Mesendoderm (in vitro differentiated cells): Measurements from ENCODE around the gene MRNIP.
A peak's percentile ranks its signal among the peaks of the same experiment; 100 is the strongest.

Experiments
- DNase-seq: peaks from one replicate; pipeline ENCODE4 v3.0.0; 2013
- H2AK5ac ChIP-seq: 2 replicates; pipeline ENCODE4 v1.6.1; 2013; ENCODE audit warnings: low read length, inconsistent platforms
- H2BK120ac ChIP-seq: 2 replicates; pipeline ENCODE4 v1.6.1; 2013; ENCODE audit warnings: low read depth, mild to moderate bottlenecking, low read length, moderate library complexity, mixed read lengths
- H2BK15ac ChIP-seq: replicated peaks from 2 replicates; pipeline ENCODE4 v1.6.1; 2013; ENCODE audit warnings: low read depth, mild to moderate bottlenecking, moderate library complexity
- H2BK5ac ChIP-seq: 2 replicates; pipeline ENCODE4 v1.6.1; 2013; ENCODE audit warnings: low read length, inconsistent platforms
- H3K18ac ChIP-seq: 2 replicates; pipeline ENCODE4 v1.6.1; 2013; ENCODE audit warnings: mild to moderate bottlenecking, low read length, mixed read lengths
- H3K23ac ChIP-seq: one replicate; pipeline ENCODE4 v1.6.1; 2013; ENCODE audit warnings: low read length
- H3K27ac ChIP-seq: 2 replicates; pipeline ENCODE4 v1.5.1; 2013; ENCODE audit warnings: low read depth, mild to moderate bottlenecking, inconsistent platforms, low read length, moderate library complexity
- H3K27me3 ChIP-seq: 2 replicates; pipeline ENCODE4 v1.6.1; 2013; ENCODE audit warnings: low read length, control low read depth, mild to moderate bottlenecking, inconsistent platforms; ENCODE audit not compliant: insufficient read depth, poor library complexity
- H3K36me3 ChIP-seq: 2 replicates; pipeline ENCODE4 v1.6.1; 2013; ENCODE audit warnings: low read length, inconsistent platforms; ENCODE audit not compliant: control insufficient read depth, insufficient read depth
- H3K4ac ChIP-seq: one replicate; pipeline ENCODE4 v1.6.1; 2013; ENCODE audit warnings: low read depth, mild to moderate bottlenecking, low read length, moderate library complexity
- H3K4me1 ChIP-seq: 2 replicates; pipeline ENCODE4 v1.6.1; 2013; ENCODE audit warnings: low read depth, low read length, inconsistent platforms; ENCODE audit not compliant: control insufficient read depth
- H3K4me2 ChIP-seq: 2 replicates; pipeline ENCODE4 v1.6.1; 2013; ENCODE audit warnings: low read length
- H3K4me3 ChIP-seq: 2 replicates; pipeline ENCODE4 v1.5.1; 2013; ENCODE audit warnings: mild to moderate bottlenecking, low read length
- H3K56ac ChIP-seq: one replicate; pipeline ENCODE4 v1.6.1; 2013; ENCODE audit warnings: low read length
- H3K79me1 ChIP-seq: 2 replicates; pipeline ENCODE4 v1.6.1; 2013; ENCODE audit warnings: low read length, inconsistent platforms
- H3K79me2 ChIP-seq: 2 replicates; pipeline ENCODE4 v1.6.1; 2013; ENCODE audit warnings: mild to moderate bottlenecking, low read length; ENCODE audit not compliant: control insufficient read depth, insufficient read depth
- H3K9ac ChIP-seq: 2 replicates; pipeline ENCODE4 v1.6.1; 2013; ENCODE audit warnings: low read length, inconsistent platforms
- H4K5ac ChIP-seq: one replicate; pipeline ENCODE4 v1.6.1; 2013; ENCODE audit warnings: low read length
- H4K8ac ChIP-seq: one replicate; pipeline ENCODE4 v1.6.1; 2013; ENCODE audit warnings: low read depth, mild to moderate bottlenecking, control low read depth, low read length, moderate library complexity
- WGBS: extraction: QIAGEN DNeasy Blood & Tissue Kit; methylation state at CpG from one replicate; pipeline ENCODE4 v1.1.7; 2013; ENCODE audit warnings: low lambda C conversion rate, missing lambda C conversion rate; ENCODE audit not compliant: insufficient coverage; ENCODE audit errors: extremely low coverage; 5-methylcytosine and 5-hydroxymethylcytosine counted together

The MRNIP gene

DNA sequence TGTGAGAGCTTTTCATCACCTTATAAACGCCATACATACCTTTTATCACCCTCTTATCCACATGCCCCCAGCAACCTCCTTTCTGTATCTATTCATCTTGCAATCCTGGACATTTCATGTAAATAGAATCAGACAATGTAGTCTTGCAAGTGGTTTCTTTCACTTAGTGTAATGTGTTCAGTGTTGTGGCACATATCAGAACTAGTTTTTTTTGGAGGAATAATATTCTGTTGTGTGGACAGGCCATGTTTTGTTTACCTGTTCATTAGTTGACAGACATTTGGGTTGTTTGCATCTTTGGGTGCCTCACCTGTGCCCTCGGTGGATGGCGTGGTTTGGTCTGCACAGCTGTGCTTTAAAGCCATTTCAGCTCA is 36.6 kb downstream of the MRNIP start:
- no peak overlapping the region for H3K4me3 ChIP-seq
- peaks cover 14% of the 10 kb centered on the region for H3K4me1 ChIP-seq
- no peak overlapping the region for H3K27ac ChIP-seq
- no peak overlapping the region for H2BK5ac ChIP-seq
- no peak overlapping the region for H2BK120ac ChIP-seq
- H2AK5ac ChIP-seq: no peak overlapping the region
- peaks cover 7% of the 10 kb centered on the region for H3K36me3 ChIP-seq
- no peak for DNase-seq
- H4K8ac ChIP-seq: no peak overlapping the region
- no CpG with 5 or more reads among the region's 3 CpGs for WGBS
- H3K4me2 ChIP-seq: peak overlapping the region; percentile 30
- peaks cover 12% of the 10 kb centered on the region for H3K79me2 ChIP-seq
- peak overlapping the region; percentile 31 for H3K9ac ChIP-seq
- H4K5ac ChIP-seq: no peak overlapping the region
- H3K27me3 ChIP-seq: no peaks in the 10 kb centered on the region
- H3K4ac ChIP-seq: no peak overlapping the region
- peak overlapping the region; percentile 75 for H3K56ac ChIP-seq
- H3K18ac ChIP-seq: no peak overlapping the region
- no peak overlapping the region for H2BK15ac ChIP-seq
- H3K79me1 ChIP-seq: peaks cover 14% of the 10 kb centered on the region
- no peak overlapping the region for H3K23ac ChIP-seq

DNA sequence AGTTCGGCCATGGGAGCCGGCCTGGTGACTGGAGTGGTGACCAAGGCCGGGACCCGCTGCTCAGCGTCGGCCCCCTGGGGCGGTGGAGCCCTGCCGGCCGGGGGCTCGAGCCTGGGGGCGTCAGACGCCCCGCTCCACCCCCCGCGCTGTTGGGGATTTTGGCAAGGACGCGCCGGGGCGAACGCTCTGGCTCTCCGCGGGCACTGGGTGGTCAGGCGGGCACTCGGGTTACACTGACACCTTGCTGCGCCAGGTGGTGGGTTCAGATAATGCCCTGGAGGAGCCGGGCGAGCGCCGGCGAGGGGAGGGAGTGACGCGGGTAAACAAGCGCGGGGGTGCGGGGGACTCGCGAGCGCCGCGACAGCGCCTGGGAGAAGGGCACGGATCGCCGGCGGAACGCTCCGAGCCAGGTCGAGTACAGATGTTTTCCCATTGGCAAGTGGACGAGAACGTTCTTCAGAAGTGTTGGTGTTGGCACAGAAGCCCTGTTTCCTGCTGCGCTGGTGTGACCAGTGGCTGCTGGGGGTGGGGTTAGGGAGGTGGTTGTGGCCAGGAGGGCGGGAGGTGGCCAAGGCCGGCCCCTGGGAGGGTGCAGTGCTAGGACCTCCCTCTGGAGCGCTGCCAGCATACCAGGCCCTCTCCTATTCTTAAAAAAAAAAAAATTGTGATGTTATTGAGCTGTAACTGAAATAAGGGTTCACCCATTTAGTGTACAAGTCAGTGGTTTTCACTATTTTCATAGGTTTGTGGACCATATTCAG is 37.1 kb downstream of the MRNIP start:
- Histone ChIP-seq H3K27ac (peak overlapping the region; percentile 83), H3K27me3 (no peaks in the 10 kb centered on the region), H4K8ac (no peak overlapping the region), H2AK5ac (no peak overlapping the region), H3K4me2 (peak overlapping the region; percentile 30), H2BK120ac (no peak overlapping the region), H2BK5ac (no peak overlapping the region), H3K56ac (peak overlapping the region; percentile 94), H3K18ac (peak overlapping the region; percentile 71), H3K4ac (no peak overlapping the region), H3K4me3 (peak overlapping the region; percentile 44), H3K23ac (peak overlapping the region; percentile 95), H3K79me1 (peaks cover 14% of the 10 kb centered on the region), H3K36me3 (peaks cover 6% of the 10 kb centered on the region), H3K79me2 (peaks cover 12% of the 10 kb centered on the region), H4K5ac (no peak overlapping the region), H3K4me1 (peaks cover 14% of the 10 kb centered on the region), H2BK15ac (no peak overlapping the region), H3K9ac (peak overlapping the region; percentile 96)
- WGBS: no CpG with 5 or more reads among the region's 54 CpGs
- DNase-seq: peak; percentile 90

DNA sequence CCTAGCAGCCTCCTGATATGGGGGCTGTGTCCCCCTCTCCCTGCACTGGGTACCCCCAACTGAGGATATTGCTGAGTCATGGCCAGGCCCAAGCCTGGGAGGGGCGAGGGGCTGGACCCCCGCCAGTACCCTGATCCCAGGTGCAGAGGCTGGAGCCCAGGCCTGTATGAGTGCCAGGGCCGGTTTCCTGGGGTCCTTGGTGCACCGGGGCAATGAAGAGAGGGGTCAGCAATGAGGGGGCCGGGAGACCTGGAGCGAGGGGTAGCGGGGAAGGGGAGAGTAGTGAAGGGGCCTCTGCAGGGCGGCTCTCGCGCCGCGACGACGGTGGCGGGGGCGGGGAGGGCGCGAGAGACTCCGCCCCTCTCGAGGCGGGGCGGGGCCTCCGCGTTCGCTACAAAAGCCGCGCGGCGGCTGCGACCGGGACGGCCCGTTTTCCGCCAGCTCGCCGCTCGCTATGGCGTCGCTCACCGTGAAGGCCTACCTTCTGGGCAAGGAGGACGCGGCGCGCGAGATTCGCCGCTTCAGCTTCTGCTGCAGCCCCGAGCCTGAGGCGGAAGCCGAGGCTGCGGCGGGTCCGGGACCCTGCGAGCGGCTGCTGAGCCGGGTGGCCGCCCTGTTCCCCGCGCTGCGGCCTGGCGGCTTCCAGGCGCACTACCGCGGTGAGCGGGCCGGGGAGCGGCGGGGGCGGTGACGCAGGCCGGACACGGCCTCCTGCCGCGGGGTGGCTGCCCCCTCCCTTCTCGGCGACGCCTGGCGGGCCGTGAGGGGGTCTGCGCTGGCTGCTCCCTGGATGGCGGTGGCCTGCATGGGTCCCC is 37.9 kb downstream of the MRNIP start, which contains the start of gene SQSTM1:
SQSTM1 (plus strand) TSS at position 423 of the 815 bp plus-strand sequence; CDS start at position 455, 32 bp downstream.
- Histone ChIP-seq H3K9ac (peak within 1 kb of the TSS; percentile 96), H3K27me3 (no peaks in the 10 kb centered on the region), H3K4me2 (peak within 1 kb of the TSS; percentile 29), H2AK5ac (peak within 1 kb of the TSS; percentile 47), H3K4me1 (peaks cover 14% of the 10 kb centered on the region), H3K4ac (peak within 1 kb of the TSS; percentile 65), H3K23ac (peak within 1 kb of the TSS; percentile 95), H3K18ac (peak within 1 kb of the TSS; percentile 75), H3K56ac (peak within 1 kb of the TSS; percentile 94), H2BK5ac (peak within 1 kb of the TSS; percentile 72), H3K4me3 (peak within 1 kb of the TSS; percentile 44), H4K5ac (no peak within 1 kb of the TSS), H4K8ac (no peak within 1 kb of the TSS), H3K79me2 (peaks cover 12% of the 10 kb centered on the region), H3K27ac (peak within 1 kb of the TSS; percentile 83), H2BK15ac (no peak within 1 kb of the TSS), H3K79me1 (peaks cover 14% of the 10 kb centered on the region), H2BK120ac (peak within 1 kb of the TSS; percentile 62), H3K36me3 (peaks cover 6% of the 10 kb centered on the region)
- WGBS: no CpG with 5 or more reads among the region's 81 CpGs
- peak; percentile 79 for DNase-seq

DNA sequence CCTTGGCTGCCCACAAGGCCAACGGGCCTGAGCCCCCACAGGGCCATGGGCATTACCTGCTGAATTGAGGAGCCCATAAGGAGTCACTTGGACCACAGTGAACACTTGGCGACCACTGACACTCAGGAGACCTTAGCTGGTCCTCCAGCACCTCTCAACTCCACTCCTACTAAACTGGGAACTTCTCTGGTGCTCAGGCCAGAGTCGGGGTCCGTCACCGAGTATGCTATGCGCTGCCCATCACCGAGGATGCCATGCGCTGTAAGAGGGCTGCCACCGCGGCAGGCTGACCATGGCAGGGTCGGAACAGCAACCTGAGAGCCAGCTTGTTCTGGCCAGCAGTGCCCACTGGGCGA is 38.5 kb downstream of the MRNIP start:
- Histone ChIP-seq H3K9ac (peak overlapping the region; percentile 60), H3K18ac (peak overlapping the region; percentile 75), H4K5ac (no peak overlapping the region), H3K23ac (peak overlapping the region; percentile 48), H2BK15ac (no peak overlapping the region), H3K4me1 (peaks cover 14% of the 10 kb centered on the region), H3K4me3 (no peak overlapping the region), H3K27me3 (no peaks in the 10 kb centered on the region), H3K4ac (peak overlapping the region; percentile 43), H3K27ac (peak overlapping the region; percentile 61), H2BK5ac (peak overlapping the region; percentile 72), H2BK120ac (peak overlapping the region; percentile 62), H4K8ac (no peak overlapping the region), H3K36me3 (peaks cover 5% of the 10 kb centered on the region), H3K56ac (peak overlapping the region; percentile 47), H3K79me2 (peaks cover 12% of the 10 kb centered on the region), H3K4me2 (no peak overlapping the region), H3K79me1 (peaks cover 14% of the 10 kb centered on the region), H2AK5ac (peak overlapping the region; percentile 47)
- WGBS: no CpG with 5 or more reads among the region's 12 CpGs
- no peak for DNase-seq

DNA sequence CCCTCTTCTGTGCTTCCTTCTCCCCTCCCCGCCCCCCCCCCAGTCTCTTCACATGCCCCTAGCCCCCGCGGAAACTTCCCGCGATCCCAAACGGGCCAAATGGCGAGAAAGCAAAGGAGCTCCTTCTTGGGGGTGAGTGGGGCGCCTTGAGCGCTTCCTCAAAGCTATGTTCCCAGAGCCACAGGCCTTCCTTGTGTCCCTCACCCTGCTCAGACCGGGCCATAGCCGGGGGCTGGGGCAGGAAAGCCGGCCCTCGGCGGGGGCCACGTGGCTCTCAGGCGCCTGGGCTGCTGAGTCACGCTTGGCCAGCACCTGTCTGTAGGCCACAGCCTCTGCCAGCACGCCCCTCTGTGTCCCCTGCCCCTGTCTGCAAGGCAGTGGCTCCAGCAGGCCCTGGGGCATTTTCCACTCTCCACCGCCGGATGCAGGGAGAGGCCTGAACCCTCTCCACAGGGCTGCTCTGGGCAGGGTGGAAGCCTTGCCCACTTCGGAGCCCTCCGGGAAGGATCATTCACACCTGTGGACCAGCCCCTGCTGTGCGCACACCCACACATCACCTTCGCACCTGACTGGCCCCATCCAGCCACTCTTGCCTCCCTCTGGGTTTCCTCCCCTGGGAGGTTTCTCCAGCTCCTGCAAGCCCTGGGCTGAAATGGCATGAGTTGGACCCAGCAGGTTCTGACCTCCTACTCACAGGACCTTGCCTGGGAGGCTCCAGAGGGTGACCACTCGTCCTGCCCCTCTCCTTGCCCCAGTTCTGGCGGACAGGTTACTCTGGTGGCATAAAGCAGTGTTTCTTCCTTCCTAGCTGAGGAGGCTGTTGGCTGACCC is 39.1 kb downstream of the MRNIP start:
- WGBS: no CpG with 5 or more reads among the region's 26 CpGs
- H4K8ac ChIP-seq: no peak overlapping the region
- H3K4ac ChIP-seq: peak overlapping the region; percentile 92
- H2AK5ac ChIP-seq: peak overlapping the region; percentile 47
- peak overlapping the region; percentile 75 for H3K18ac ChIP-seq
- no peaks in the 10 kb centered on the region for H3K27me3 ChIP-seq
- H3K36me3 ChIP-seq: peaks cover 3% of the 10 kb centered on the region
- no peak overlapping the region for H3K4me2 ChIP-seq
- peaks cover 12% of the 10 kb centered on the region for H3K79me2 ChIP-seq
- no peak overlapping the region for H3K4me3 ChIP-seq
- H3K23ac ChIP-seq: no peak overlapping the region
- peak overlapping the region; percentile 60 for H3K9ac ChIP-seq
- H3K56ac ChIP-seq: peak overlapping the region; percentile 47
- H2BK120ac ChIP-seq: peak overlapping the region; percentile 31
- no peak overlapping the region for H4K5ac ChIP-seq
- peak overlapping the region; percentile 72 for H2BK5ac ChIP-seq
- no peak overlapping the region for H2BK15ac ChIP-seq
- peaks cover 14% of the 10 kb centered on the region for H3K4me1 ChIP-seq
- DNase-seq: peak; percentile 94
- H3K79me1 ChIP-seq: peaks cover 14% of the 10 kb centered on the region
- H3K27ac ChIP-seq: peak overlapping the region; percentile 61
